Karpas-422 (cell line): ENCODE results near the gene RBM14. TPM values are rescaled to one million over a fixed set of nuclear protein-coding genes. Genes with fewer than 3 reads are reported as not detected.

ENCODE experiments used
- DNase-seq: peaks from one replicate; pipeline ENCODE4 v3.0.0-alpha.2; 2015
- H2AFZ ChIP-seq: fragments of 200-600 bp; sonication (generic); 2 replicates; pipeline ENCODE4 v1.6.1; 2014; ENCODE audit warnings: antibody characterized with exemption, low read length, mixed read lengths
- H3K27ac ChIP-seq: fragments of 200-600 bp; sonication (generic); 2 replicates; pipeline ENCODE4 v1.5.1; 2014; ENCODE audit warnings: mild to moderate bottlenecking, low read length, moderate library complexity
- H3K27me3 ChIP-seq: fragments of 200-600 bp; sonication (generic); 2 replicates; pipeline ENCODE4 v1.6.1; 2014; ENCODE audit warnings: low read length, mixed read lengths
- H3K36me3 ChIP-seq: fragments of 200-600 bp; sonication (generic); 2 replicates; pipeline ENCODE4 v1.6.1; 2014; ENCODE audit warnings: low read length, mixed read lengths; ENCODE audit not compliant: insufficient read depth
- H3K4me1 ChIP-seq: fragments of 200-600 bp; sonication (generic); 2 replicates; pipeline ENCODE4 v1.6.1; 2014; ENCODE audit warnings: mild to moderate bottlenecking, low read length, mixed read lengths
- H3K4me2 ChIP-seq: fragments of 200-600 bp; sonication (generic); 2 replicates; pipeline ENCODE4 v1.6.1; 2014; ENCODE audit warnings: low read length, low read depth, mild to moderate bottlenecking; ENCODE audit not compliant: poor library complexity, severe bottlenecking
- H3K4me3 ChIP-seq: fragments of 200-600 bp; sonication (generic); 2 replicates; pipeline ENCODE4 v1.5.1; 2014; ENCODE audit warnings: mild to moderate bottlenecking, antibody characterized with exemption, low read length, mixed read lengths
- H3K79me2 ChIP-seq: fragments of 200-600 bp; sonication (generic); 2 replicates; pipeline ENCODE4 v1.6.1; 2014; ENCODE audit warnings: mild to moderate bottlenecking, low read length, mixed read lengths
- H3K9ac ChIP-seq: fragments of 200-600 bp; sonication (generic); 2 replicates; pipeline ENCODE4 v1.6.0; 2014; ENCODE audit warnings: low read length
- H3K9me2 ChIP-seq: fragments of 200-600 bp; sonication (generic), shearing (Covaris generic); replicated peaks from 2 replicates; pipeline ENCODE4 v1.6.0; 2014; ENCODE audit warnings: mild to moderate bottlenecking, low read length, moderate library complexity; ENCODE audit not compliant: insufficient read depth
- H3K9me3 ChIP-seq: fragments of 300-700, 200-600 bp; sonication (generic); 2 replicates; pipeline ENCODE4 v1.6.1; 2014; ENCODE audit warnings: low read length, mixed read lengths
- H4K20me1 ChIP-seq: fragments of 200-600 bp; sonication (generic); 2 replicates; pipeline ENCODE4 v1.6.1; 2014; ENCODE audit warnings: mild to moderate bottlenecking, antibody characterized with exemption, low read length, low read depth; ENCODE audit not compliant: insufficient read depth
- small RNA-seq: library from RNA; depleted of rRNA; stranded (forward); fragments of <200 nt; gene quantifications from one replicate; pipeline ENCODE3, GENCODE V24; 2014
- total RNA-seq: library from RNA; depleted of rRNA; stranded (reverse); fragments of >200 nt; shearing (Covaris generic); gene quantifications from 2 replicates; pipeline ENCODE4 v1.2.3, GENCODE V29; 2014; ENCODE audit warnings: low replicate concordance; rRNA removed

Gene RBM14
- total RNA-seq, 1 experiment from 2014 or later, result 47.9 TPM

GRCh38 chr11:66663741-66664296 lies 47.4 kb downstream of the RBM14 start:
- H3K9me3 ChIP-seq, result no peaks in the 10 kb centered on the region
- H3K4me3 ChIP-seq, result no peak overlapping the region
- no peak overlapping the region for H3K27ac ChIP-seq
- no peaks in the 10 kb centered on the region for H3K9me2 ChIP-seq
- H2AFZ ChIP-seq, result no peak overlapping the region
- peaks cover 74% of the 10 kb centered on the region for H3K79me2 ChIP-seq
- DNase-seq, result no peak
- H3K4me2 ChIP-seq, result no peak overlapping the region
- H3K36me3 ChIP-seq, result peaks cover 52% of the 10 kb centered on the region; the same call in 1 of the 2 replicates
- H4K20me1 ChIP-seq, result no peaks in the 10 kb centered on the region
- H3K4me1 ChIP-seq, result peaks cover 23% of the 10 kb centered on the region
- H3K9ac ChIP-seq, result no peak overlapping the region
- H3K27me3 ChIP-seq, result no peaks in the 10 kb centered on the region

GRCh38 chr11:66665369-66665768 lies 48.9 kb downstream of the RBM14 start:
- H3K4me1 ChIP-seq, result peaks cover 15% of the 10 kb centered on the region
- H2AFZ ChIP-seq, result no peak overlapping the region
- no peak for DNase-seq
- no peak overlapping the region for H3K9ac ChIP-seq
- H3K27ac ChIP-seq, result no peak overlapping the region
- peaks cover 57% of the 10 kb centered on the region; the same call in 1 of the 2 replicates for H3K36me3 ChIP-seq
- H4K20me1 ChIP-seq, result no peaks in the 10 kb centered on the region
- no peak overlapping the region for H3K4me2 ChIP-seq
- H3K9me2 ChIP-seq, result no peaks in the 10 kb centered on the region
- H3K27me3 ChIP-seq, result no peaks in the 10 kb centered on the region
- H3K79me2 ChIP-seq, result peaks cover 77% of the 10 kb centered on the region
- no peak overlapping the region for H3K4me3 ChIP-seq
- H3K9me3 ChIP-seq, result no peaks in the 10 kb centered on the region

DNA sequence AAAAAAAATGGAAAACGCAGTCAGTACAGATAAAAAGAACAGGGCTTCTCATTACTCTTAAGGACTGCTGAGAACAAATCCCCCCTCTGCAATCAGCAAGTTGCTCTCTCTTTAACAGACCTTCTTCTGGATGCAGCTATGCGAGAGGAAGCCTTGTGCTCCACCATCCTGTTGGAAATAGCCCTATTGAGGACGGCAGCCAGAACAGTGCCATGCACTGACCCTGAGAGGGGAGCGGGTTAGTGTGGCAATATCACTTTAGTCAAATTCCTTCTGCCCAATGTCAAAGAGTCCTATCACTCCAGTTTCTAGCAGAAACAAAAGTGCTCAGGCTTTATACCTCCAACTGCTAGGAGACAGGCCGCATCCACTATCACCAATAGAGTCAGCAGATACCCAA lies 54.4 kb downstream of the RBM14 start:
- Histone ChIP-seq H3K36me3 (peaks cover 38% of the 10 kb centered on the region; the same call in 1 of the 2 replicates), H4K20me1 (no peaks in the 10 kb centered on the region), H3K27me3 (no peaks in the 10 kb centered on the region), H3K9me3 (no peaks in the 10 kb centered on the region), H3K27ac (peak overlapping the region; percentile 5; the same call in 1 of the 2 replicates), H3K4me2 (no peak overlapping the region), H3K4me3 (no peak overlapping the region), H3K79me2 (peaks cover 90% of the 10 kb centered on the region), H3K9ac (no peak overlapping the region), H3K9me2 (no peaks in the 10 kb centered on the region), H3K4me1 (peaks cover 29% of the 10 kb centered on the region), H2AFZ (no peak overlapping the region)
- no peak for DNase-seq

DNA sequence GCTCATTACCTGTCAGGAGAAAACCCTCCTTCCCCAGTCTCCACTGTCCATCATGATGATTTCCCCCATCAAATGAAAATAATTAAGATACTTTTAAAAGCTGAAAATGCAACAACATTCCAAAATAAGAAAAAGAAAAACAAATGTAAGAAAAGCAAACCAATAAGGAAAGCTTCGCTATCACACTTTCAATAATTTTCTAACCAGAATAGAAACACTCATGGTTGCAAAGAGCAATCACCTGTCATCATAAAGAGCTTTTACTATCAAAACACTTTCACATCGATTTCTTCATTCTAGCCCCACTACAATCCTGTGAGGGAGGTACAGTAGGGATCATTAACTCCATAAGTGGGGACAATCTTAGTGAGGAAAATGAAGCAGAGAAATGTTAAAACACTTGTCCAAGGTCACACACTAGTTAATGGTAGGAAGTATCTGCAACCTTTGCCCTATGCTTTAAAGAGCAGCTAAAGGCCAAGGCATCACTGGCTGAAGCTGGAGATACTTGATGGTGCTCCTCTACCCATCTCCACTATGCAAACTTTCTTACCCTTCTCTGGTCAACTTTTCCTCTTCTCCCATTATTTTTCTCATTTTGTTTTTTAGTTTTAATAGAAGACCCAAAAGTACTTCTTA lies 58.7 kb downstream of the RBM14 start:
- peak overlapping the region; percentile 81 for H3K9ac ChIP-seq
- H3K79me2 ChIP-seq, result peaks cover 65% of the 10 kb centered on the region

DNA sequence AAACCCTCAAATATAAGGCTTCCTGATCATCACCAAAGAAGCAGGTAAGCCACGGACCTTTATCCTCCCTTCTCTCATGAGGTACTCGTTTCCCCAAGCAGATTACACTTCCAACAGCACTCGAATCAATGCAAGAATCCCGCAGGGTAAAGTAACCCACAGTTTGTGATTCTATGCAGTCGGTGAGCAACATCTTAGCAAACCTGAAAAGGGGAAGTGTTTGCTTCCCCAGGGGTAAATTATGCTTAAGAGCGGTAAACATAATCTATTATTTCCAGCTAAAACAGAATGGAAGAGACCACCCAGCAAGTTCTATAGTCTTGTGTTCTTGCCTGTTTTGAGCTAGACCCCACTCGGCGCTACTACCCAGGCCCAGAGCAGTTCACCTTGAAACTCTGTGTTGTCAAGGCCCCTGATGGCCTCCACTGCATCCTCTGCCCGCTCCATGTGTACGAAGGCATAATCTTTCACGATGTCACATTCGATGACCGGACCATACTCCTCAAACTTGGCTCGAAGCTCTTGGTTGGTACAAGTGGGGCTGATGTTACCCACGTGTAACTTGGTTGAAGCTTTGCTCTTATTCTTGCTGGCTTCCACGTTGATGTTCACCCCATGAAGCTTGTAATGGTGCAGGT lies 60.0 kb downstream of the RBM14 start:
- peak; percentile 63 for DNase-seq
- Histone ChIP-seq H3K36me3 (peaks cover 9% of the 10 kb centered on the region; the same call in 1 of the 2 replicates), H3K79me2 (peaks cover 52% of the 10 kb centered on the region), H4K20me1 (no peaks in the 10 kb centered on the region), H3K9me2 (no peaks in the 10 kb centered on the region), H3K9ac (peak overlapping the region; percentile 81), H3K4me1 (peaks cover 36% of the 10 kb centered on the region), H3K27ac (peak overlapping the region; percentile 77), H3K27me3 (no peaks in the 10 kb centered on the region), H2AFZ (no peak overlapping the region), H3K9me3 (no peaks in the 10 kb centered on the region), H3K4me2 (peak overlapping the region; percentile 79), H3K4me3 (peak overlapping the region; percentile 79)

More for the DNA sequence above, 58.7 kb downstream of the RBM14 start:
- no peak overlapping the region; the same call in 1 of the 2 replicates for H3K27ac ChIP-seq
- no peaks in the 10 kb centered on the region for H4K20me1 ChIP-seq
- no peak overlapping the region for H2AFZ ChIP-seq
- peaks cover 12% of the 10 kb centered on the region; the same call in 1 of the 2 replicates for H3K36me3 ChIP-seq
- no peak for DNase-seq
- no peaks in the 10 kb centered on the region for H3K27me3 ChIP-seq
- peaks cover 44% of the 10 kb centered on the region for H3K4me1 ChIP-seq
- H3K4me2 ChIP-seq, result peak overlapping the region; percentile 79
- H3K9me2 ChIP-seq, result no peaks in the 10 kb centered on the region
- no peaks in the 10 kb centered on the region for H3K9me3 ChIP-seq
- peak overlapping the region; percentile 79 for H3K4me3 ChIP-seq

Small RNAs within 50 kb of the gene (small RNA-seq; reads per million reads assigned to genes)
- gene RNU4-39P, result not detected

Other genes with a start within 250 kb of the RBM14 start
- 0.15 and 0.90 TPM in 2 replicates for gene SLC29A2, start 244.9 kb upstream of the RBM14 start, total RNA-seq
- not detected in 2 replicates for gene NPAS4, start 195.6 kb upstream of the RBM14 start, total RNA-seq
- gene MRPL11, start 177.8 kb upstream of the RBM14 start, total RNA-seq, result 69.6 and 80.4 TPM in 2 replicates
- 5.6 and 6.7 TPM in 2 replicates for gene PELI3, start 149.7 kb upstream of the RBM14 start, total RNA-seq
- 77.9 and 91.5 TPM in 2 replicates for gene DPP3, start 136.2 kb upstream of the RBM14 start, total RNA-seq
- 9.1 and 37.3 TPM in 2 replicates for gene BBS1, start 106.0 kb upstream of the RBM14 start, total RNA-seq
- 22.2 and 35.0 TPM in 2 replicates for gene ZDHHC24, start 70.6 kb upstream of the RBM14 start, total RNA-seq
- not detected in 2 replicates for gene ACTN3, start 69.7 kb upstream of the RBM14 start, total RNA-seq
- gene CTSF, start 48.0 kb upstream of the RBM14 start, total RNA-seq, result not detected in 2 replicates
- 0.22 and 0.75 TPM in 2 replicates for gene CCDC87, start 23.6 kb upstream of the RBM14 start, total RNA-seq
- 24.6 and 57.6 TPM in 2 replicates for gene CCS, start 23.4 kb upstream of the RBM14 start, total RNA-seq
- gene RBM4, start 22.1 kb downstream of the RBM14 start, total RNA-seq, result 103 and 141 TPM in 2 replicates
- 39.5 and 43.2 TPM in 2 replicates for gene RBM4B, start 61.3 kb downstream of the RBM14 start, total RNA-seq
- gene SPTBN2, start 112.6 kb downstream of the RBM14 start, total RNA-seq, result 18.9 and 72.0 TPM in 2 replicates
- gene RCE1, start 226.8 kb downstream of the RBM14 start, total RNA-seq, result 20.4 and 53.3 TPM in 2 replicates
- gene LRFN4, start 240.4 kb downstream of the RBM14 start, total RNA-seq, result 8.7 and 24.2 TPM in 2 replicates